ENCODE measurements around the gene PLCL2.

Gene PLCL2

DNA sequence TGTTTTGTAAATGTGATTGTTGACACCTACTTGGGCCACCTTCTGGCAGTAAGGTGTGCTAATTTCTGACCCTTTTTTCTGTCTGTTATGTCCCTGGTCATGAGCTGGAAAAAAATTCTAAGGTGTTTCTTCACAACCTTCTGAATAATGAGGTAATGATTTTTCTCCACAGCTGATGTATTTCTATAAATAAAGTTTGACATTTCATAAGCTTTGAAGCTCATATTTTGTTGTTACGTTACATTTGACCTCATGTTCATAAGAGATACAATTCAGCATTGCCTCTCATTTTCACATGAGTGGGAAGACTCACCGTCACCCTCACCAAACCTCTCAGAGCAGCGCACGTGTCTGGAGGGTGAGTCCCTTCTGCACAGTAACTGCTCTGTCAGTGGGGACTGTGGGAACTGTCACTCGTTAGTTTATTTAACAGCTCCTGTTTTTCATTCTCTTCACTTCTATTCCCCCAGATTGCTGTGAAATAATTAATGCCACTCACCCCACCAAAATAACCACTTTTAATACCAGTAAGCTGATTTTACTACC, 140.9 kb downstream of the PLCL2 start:
- H3K27me3 ChIP-seq (ENCODE audit: low read length), result no peaks in the 10 kb centered on the region
- H3K9me2 ChIP-seq (replicated peaks; ENCODE audit: insufficient read depth, low read length), result no peaks in the 10 kb centered on the region
- H3K4me3 ChIP-seq (ENCODE audit: insufficient read depth, low read length, poor library complexity, severe bottlenecking), result no peak overlapping the region
- no peak overlapping the region for H2AFZ ChIP-seq (ENCODE audit: low read depth, low read length, severe bottlenecking)
- no peaks in the 10 kb centered on the region for H3F3A ChIP-seq (ENCODE audit: insufficient read depth)
- no peaks in the 10 kb centered on the region for H3K36me3 ChIP-seq (ENCODE audit: low read length)
- TF ChIP-seq, protein P1, sequence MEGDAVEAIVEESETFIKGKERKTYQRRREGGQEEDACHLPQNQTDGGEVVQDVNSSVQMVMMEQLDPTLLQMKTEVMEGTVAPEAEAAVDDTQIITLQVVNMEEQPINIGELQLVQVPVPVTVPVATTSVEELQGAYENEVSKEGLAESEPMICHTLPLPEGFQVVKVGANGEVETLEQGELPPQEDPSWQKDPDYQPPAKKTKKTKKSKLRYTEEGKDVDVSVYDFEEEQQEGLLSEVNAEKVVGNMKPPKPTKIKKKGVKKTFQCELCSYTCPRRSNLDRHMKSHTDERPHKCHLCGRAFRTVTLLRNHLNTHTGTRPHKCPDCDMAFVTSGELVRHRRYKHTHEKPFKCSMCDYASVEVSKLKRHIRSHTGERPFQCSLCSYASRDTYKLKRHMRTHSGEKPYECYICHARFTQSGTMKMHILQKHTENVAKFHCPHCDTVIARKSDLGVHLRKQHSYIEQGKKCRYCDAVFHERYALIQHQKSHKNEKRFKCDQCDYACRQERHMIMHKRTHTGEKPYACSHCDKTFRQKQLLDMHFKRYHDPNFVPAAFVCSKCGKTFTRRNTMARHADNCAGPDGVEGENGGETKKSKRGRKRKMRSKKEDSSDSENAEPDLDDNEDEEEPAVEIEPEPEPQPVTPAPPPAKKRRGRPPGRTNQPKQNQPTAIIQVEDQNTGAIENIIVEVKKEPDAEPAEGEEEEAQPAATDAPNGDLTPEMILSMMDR (IDR thresholded peaks at IDR 0.05; ENCODE audit: insufficient read depth, low read length, poor library complexity, severe bottlenecking), result no peak
- TF ChIP-seq EZH2phosphoT487 (conservative IDR thresholded peaks at IDR 0.05; ENCODE audit: low read length), result no peak
- H3K9ac ChIP-seq (ENCODE audit: low read length), result no peak overlapping the region
- no peak overlapping the region for H3K27ac ChIP-seq (ENCODE audit: low read depth, low read length)
- no peaks in the 10 kb centered on the region for H4K20me1 ChIP-seq (ENCODE audit: low read depth, low read length)
- H3K79me2 ChIP-seq (ENCODE audit: insufficient read depth, low read length), result no peaks in the 10 kb centered on the region
- no peak overlapping the region for H3K4me2 ChIP-seq (ENCODE audit: low read depth, low read length, poor library complexity, severe bottlenecking)
- no peaks in the 10 kb centered on the region for H3K9me3 ChIP-seq (ENCODE audit: insufficient read depth, low read length)

GRCh38 chr3:17027318-17027717, 142.6 kb downstream of the PLCL2 start:
- no peaks in the 10 kb centered on the region for H3K9me3 ChIP-seq (ENCODE audit: insufficient read depth, low read length)
- no peaks in the 10 kb centered on the region for H3K9me2 ChIP-seq (replicated peaks; ENCODE audit: insufficient read depth, low read length)
- H3K4me2 ChIP-seq (ENCODE audit: low read depth, low read length, poor library complexity, severe bottlenecking), result no peak overlapping the region
- no peaks in the 10 kb centered on the region for H4K20me1 ChIP-seq (ENCODE audit: low read depth, low read length)
- H3K4me3 ChIP-seq (ENCODE audit: insufficient read depth, low read length, poor library complexity, severe bottlenecking), result no peak overlapping the region
- no peak for TF ChIP-seq EZH2phosphoT487 (conservative IDR thresholded peaks at IDR 0.05; ENCODE audit: low read length)
- TF ChIP-seq, protein P1 (IDR thresholded peaks at IDR 0.05; ENCODE audit: insufficient read depth, low read length, poor library complexity, severe bottlenecking), result no peak
- no peak overlapping the region for H3K27ac ChIP-seq (ENCODE audit: low read depth, low read length)
- H3K27me3 ChIP-seq (ENCODE audit: low read length), result no peaks in the 10 kb centered on the region
- H3K36me3 ChIP-seq (ENCODE audit: low read length), result no peaks in the 10 kb centered on the region
- H3K9ac ChIP-seq (ENCODE audit: low read length), result no peak overlapping the region
- no peak overlapping the region for H2AFZ ChIP-seq (ENCODE audit: low read depth, low read length, severe bottlenecking)
- no peaks in the 10 kb centered on the region for H3K79me2 ChIP-seq (ENCODE audit: insufficient read depth, low read length)
- H3F3A ChIP-seq (ENCODE audit: insufficient read depth), result no peaks in the 10 kb centered on the region

GRCh38 chr3:17028363-17028762, 143.6 kb downstream of the PLCL2 start:
- Histone ChIP-seq H2AFZ (ENCODE audit: low read depth, low read length, severe bottlenecking) (no peak overlapping the region), H3F3A (ENCODE audit: insufficient read depth) (no peaks in the 10 kb centered on the region), H3K9ac (ENCODE audit: low read length) (no peak overlapping the region), H3K27ac (ENCODE audit: low read depth, low read length) (no peak overlapping the region), H3K79me2 (ENCODE audit: insufficient read depth, low read length) (no peaks in the 10 kb centered on the region), H3K9me3 (ENCODE audit: insufficient read depth, low read length) (no peaks in the 10 kb centered on the region), H3K36me3 (ENCODE audit: low read length) (no peaks in the 10 kb centered on the region), H3K4me2 (ENCODE audit: low read depth, low read length, poor library complexity, severe bottlenecking) (no peak overlapping the region), H3K27me3 (ENCODE audit: low read length) (no peaks in the 10 kb centered on the region), H4K20me1 (ENCODE audit: low read depth, low read length) (no peaks in the 10 kb centered on the region), H3K4me3 (ENCODE audit: insufficient read depth, low read length, poor library complexity, severe bottlenecking) (no peak overlapping the region), H3K9me2 (replicated peaks; ENCODE audit: insufficient read depth, low read length) (no peaks in the 10 kb centered on the region)
- TF ChIP-seq EZH2phosphoT487 (conservative IDR thresholded peaks at IDR 0.05; ENCODE audit: low read length), result no peak
- TF ChIP-seq, protein P1 (IDR thresholded peaks at IDR 0.05; ENCODE audit: insufficient read depth, low read length, poor library complexity, severe bottlenecking), result no peak

All from SU-DHL-6 (cell line).